GM19023 (cell line): ENCODE results near the gene STXBP5L.
"Not testable (repeated sequence)": the region's sequence is repeated elsewhere in the genome, so short reads cannot be mapped to it uniquely, and the experiment has no call there.

ENCODE experiments used
- ATAC-seq: cut with Tn5 transposase; IDR thresholded peaks from one replicate; pipeline ENCODE4 v1.9.1; 2021; ENCODE audit warnings: mild to moderate bottlenecking, moderate library complexity; ENCODE audit not compliant: unreplicated experiment

STXBP5L gene

GRCh38 chr3:121223116-121223515, 315.1 kb downstream of the STXBP5L start:
- no peak for ATAC-seq

- ATAC-seq = no peak
These were observed 321.0 kb downstream of the STXBP5L start for GRCh38 chr3:121228971-121229370.

GRCh38 chr3:121230194-121230593, 322.2 kb downstream of the STXBP5L start:
- ATAC-seq = not testable (repeated sequence)

GRCh38 chr3:121231872-121232271, 323.9 kb downstream of the STXBP5L start:
- ATAC-seq = no peak

- ATAC-seq = no peak
These were observed 324.6 kb downstream of the STXBP5L start for GRCh38 chr3:121232309-121233225.

GRCh38 chr3:121243208-121243607, 335.2 kb downstream of the STXBP5L start:
- no peak for ATAC-seq

DNA sequence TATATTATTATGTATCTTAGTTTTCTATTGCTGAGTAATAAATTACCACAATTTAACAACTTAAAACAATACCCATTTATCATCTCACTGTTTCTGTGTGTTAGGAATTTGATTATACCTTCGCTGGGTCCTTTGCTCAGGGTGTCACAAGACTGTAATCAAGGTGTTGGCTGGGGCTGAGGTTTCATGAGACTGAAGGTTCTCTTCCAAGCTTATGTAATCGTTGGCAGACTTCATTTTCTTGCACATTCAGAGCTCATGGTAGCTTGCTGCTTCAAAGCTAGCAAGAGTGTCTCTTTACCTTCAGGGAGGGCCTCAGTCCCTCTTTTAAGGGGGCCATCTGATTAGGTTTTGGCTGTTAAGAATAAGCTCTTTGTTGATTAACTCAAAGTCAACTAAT, 344.7 kb downstream of the STXBP5L start:
- no peak for ATAC-seq

- no peak for ATAC-seq
These were observed 361.4 kb downstream of the STXBP5L start for GRCh38 chr3:121269389-121269788.

- no peak for ATAC-seq
These were observed 366.4 kb downstream of the STXBP5L start for GRCh38 chr3:121274411-121274810.

- ATAC-seq = no peak
These were observed 387.4 kb downstream of the STXBP5L start for GRCh38 chr3:121295452-121295851.

GRCh38 chr3:121295979-121296378, 388.0 kb downstream of the STXBP5L start:
- ATAC-seq = no peak

DNA sequence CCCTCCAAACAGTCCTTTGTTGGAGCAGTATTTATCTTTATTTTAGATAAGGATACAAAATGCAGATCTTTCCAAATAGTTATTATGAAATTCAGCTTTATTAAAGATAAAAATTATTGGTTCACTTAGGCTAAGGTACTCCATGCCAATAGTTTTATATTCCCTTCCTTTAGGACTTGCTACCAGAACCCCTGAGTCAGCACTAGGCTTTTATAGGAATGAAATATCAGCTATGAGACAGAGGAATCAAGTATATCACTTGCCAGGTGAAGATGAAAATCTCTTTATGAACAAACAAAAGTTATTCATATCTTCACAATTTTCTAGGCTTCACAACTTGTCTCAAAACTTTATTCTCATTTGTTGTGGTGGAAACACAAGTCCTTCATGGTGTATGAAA, 416.3 kb downstream of the STXBP5L start:
- no peak for ATAC-seq

- no peak for ATAC-seq
These were observed 422.1 kb downstream of the STXBP5L start for GRCh38 chr3:121330118-121330517.

- no peak for ATAC-seq
These were observed 422.6 kb downstream of the STXBP5L start for GRCh38 chr3:121330634-121331033.

DNA sequence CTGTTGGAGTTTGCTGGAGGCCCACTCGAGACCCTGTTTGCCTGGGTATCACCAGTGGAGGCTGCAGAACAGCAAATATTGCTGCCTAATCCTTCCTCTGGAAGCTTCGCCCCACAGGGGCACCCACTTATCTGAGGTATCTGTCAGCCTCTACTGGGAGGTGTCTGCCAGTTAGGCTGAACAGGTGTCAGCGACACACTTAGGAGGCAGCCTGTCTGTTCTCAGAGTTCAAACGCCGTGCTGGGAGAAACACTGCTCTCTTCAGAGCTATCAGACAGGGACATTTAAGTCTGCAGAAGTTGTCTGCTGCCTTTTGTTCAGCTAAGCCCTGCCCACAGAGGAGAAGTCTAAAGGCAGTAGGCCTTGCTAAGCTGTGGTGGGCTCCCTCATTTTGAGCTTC, 448.0 kb downstream of the STXBP5L start:
- ATAC-seq = not testable (repeated sequence)

DNA sequence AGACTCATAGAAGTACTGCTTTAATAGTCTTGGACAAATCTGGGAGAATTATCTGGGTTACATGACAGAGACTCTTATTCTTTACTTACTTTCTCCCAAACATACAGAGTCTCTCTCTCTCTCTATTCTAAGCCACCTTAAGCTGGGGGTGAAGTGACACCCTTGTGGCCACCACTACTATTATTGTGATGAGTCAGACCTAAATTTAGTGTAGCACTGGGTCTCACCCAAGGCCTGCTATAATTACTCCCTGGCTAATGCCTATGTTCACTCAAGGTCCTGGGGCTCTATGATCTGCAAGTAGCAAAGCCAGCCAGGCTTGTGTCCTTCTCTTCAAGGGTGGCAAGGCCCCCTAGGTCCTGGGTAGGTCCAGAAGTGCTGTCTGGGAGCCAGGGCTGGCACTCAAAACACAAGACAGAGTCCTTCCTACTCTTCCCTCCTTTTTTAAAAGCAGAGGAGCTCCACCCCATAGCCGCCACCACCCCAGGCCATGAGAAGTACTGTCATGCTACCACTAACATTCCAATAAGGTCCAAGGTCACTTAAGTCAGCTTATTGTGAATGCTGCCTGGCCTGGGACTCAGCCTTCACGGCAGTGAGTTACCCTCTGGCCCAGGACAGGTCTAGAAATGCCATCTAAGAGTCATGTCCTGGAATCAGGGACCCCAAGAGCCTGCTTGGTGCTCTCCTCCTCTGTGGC, 454.2 kb downstream of the STXBP5L start:
- no peak for ATAC-seq

DNA sequence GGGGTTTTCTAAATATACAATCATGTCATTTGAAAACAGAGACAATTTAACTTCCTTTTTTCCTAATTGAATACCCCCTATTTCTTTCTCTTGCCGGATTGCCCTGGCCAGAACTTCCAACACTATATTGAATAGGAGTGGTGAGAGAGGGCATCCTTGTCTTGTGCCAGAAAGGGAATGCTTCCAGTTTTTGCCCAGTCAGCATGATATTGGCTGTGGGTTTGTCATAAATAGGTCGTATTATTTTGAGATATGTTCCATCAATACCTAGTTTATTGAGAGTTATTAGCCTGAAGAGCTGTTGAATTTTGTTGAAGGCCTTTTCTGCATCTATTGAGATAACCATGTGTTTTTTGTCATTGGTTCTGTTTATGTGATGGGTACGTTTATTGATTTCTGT, 480.3 kb downstream of the STXBP5L start:
- not testable (repeated sequence) for ATAC-seq

DNA sequence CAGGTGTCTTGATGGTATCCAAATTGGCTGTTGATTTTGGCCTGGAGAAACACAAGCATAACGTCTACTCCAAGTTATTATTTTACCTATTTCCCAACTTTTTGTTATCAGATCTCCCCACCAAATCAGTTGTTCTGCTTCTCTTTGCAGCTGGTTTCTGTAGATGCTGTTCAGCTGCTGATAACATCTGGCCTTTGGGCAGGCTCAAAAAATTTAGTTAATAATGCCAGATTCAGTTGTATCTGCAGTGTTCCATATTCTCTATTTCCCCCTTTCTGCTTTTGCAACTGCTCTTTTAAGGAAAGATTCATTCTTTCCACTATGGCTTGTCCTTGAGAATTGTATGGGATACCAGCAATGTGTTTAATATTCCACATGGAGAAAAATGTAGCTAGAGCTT, 488.0 kb downstream of the STXBP5L start:
- ATAC-seq = not testable (repeated sequence)

DNA sequence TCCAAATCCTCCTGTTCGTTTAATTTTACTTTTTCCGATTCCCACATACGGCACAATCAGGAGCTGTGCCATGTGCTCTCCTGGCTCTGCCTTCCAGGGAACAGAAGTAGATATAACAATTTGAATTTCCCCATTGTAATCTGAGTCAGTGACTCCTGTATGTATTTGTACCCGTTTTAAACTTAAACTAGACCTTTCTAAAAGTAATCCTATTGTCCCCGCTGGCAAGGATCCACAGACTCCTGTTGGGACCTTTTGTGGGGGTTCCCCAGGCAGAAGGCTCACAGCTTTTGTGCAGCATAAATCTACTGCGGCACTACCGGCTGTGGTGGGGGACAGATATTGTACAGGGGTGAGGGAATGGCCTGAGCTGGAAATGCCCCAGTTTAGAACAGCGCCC, 490.0 kb downstream of the STXBP5L start:
- ATAC-seq = not testable (repeated sequence)

GRCh38 chr3:121399820-121400219, 491.8 kb downstream of the STXBP5L start:
- no peak for ATAC-seq

GRCh38 chr3:121405631-121406030, 497.6 kb downstream of the STXBP5L start:
- no peak for ATAC-seq

DNA sequence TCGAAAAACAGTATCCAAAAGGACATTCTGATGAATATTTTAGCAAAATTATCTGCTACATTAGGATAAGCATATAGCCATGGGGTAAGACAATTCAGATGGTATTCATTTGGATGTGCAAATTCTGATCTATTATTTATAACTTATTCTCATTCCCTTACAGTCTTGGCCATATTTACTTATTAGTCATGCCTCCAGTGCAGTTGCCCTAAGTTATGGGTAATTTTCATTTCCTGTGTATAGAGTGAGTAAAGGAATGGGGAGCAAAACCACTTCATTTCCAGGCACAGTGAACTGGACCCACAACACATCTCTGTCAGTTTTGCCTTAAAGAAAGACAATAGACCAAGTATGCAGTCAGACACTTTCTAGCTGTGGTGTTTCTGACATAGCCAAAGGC, 503.5 kb downstream of the STXBP5L start:
- ATAC-seq = no peak
